H1 (cell line): ENCODE measurements around the gene POU6F2. TPM values are rescaled to one million over a fixed set of nuclear protein-coding genes. Genes with fewer than 3 reads are reported as not detected.

ENCODE experiments used
- CTCF ChIA-PET: fragments of 300-600 bp; sonication (Branson Sonifier 250); formaldehyde crosslinking; loops from one replicate; lab custom pipeline; 2021; ENCODE audit not compliant: partially characterized antibody; lab: Charles Lee
- POLR2A ChIA-PET: fragments of 300-600 bp; sonication (Branson Sonifier 250); formaldehyde crosslinking; loops from one replicate; lab custom pipeline; 2021; ENCODE audit warnings: inconsistent platforms; ENCODE audit not compliant: partially characterized antibody; lab: Charles Lee
- DNase-seq, 2 experiments: peaks; one replicate each; pipeline versions ENCODE4 v3.0.0 to v3.0.0-alpha.2; 2010 to 2022; ENCODE audit warnings: low spot score in 2 of 2, low read depth in 1 of 2, mixed read lengths in 1 of 2
- FAIRE-seq: peaks from 2 replicates; lab custom pipeline; 2011; peaks lifted over from hg19 to GRCh38; lab: Jason Lieb, UNC
- H2AFZ ChIP-seq: 2 replicates; pipeline ENCODE4 v1.8.1; 2012; ENCODE audit warnings: low read length, inconsistent platforms
- H2AK5ac ChIP-seq: 2 replicates; pipeline ENCODE4 v1.6.1; 2013; ENCODE audit warnings: low read depth, low read length
- H2BK120ac ChIP-seq: replicated peaks from 2 replicates; pipeline ENCODE3; 2013; ENCODE audit warnings: low read depth, low read length, inconsistent platforms
- H2BK12ac ChIP-seq: 2 replicates; pipeline ENCODE4 v1.6.1; 2013; ENCODE audit warnings: low read depth, low read length
- H2BK15ac ChIP-seq: 2 replicates; pipeline ENCODE4 v1.6.1; 2013; ENCODE audit warnings: low read length
- H2BK20ac ChIP-seq: 2 replicates; pipeline ENCODE4 v1.6.1; 2013; ENCODE audit warnings: low read length
- H2BK5ac ChIP-seq: 2 replicates; pipeline ENCODE4 v1.6.1; 2013; ENCODE audit warnings: low read depth, low read length
- H3K14ac ChIP-seq: 2 replicates; pipeline ENCODE4 v1.6.1; 2013; ENCODE audit warnings: inconsistent platforms; ENCODE audit not compliant: insufficient read length
- H3K18ac ChIP-seq: 2 replicates; pipeline ENCODE4 v1.6.1; 2013; ENCODE audit warnings: low read length; ENCODE audit errors: extremely low read depth
- H3K23ac ChIP-seq: 2 replicates; pipeline ENCODE4 v1.6.1; 2013; ENCODE audit warnings: inconsistent platforms; ENCODE audit not compliant: insufficient read length
- H3K23me2 ChIP-seq: 2 replicates; pipeline ENCODE4 v1.6.1; 2013; ENCODE audit warnings: low read depth, low read length
- H3K27ac ChIP-seq: 2 replicates; pipeline ENCODE4 v1.6.1; 2011; ENCODE audit warnings: low read depth, low read length, inconsistent platforms
- H3K27me3 ChIP-seq, 4 experiments: replicated peaks in 1 of 4; 1 replicate in 1 of 4; 2 replicates in 3 of 4; pipeline versions ENCODE4 v1.6.1 to v1.8.1; 2011 to 2013; ENCODE audit warnings: low read length in 3 of 4, mild to moderate bottlenecking in 3 of 4, inconsistent platforms in 2 of 4, mixed read lengths in 2 of 4, moderate library complexity in 1 of 4; ENCODE audit not compliant: control insufficient read depth in 3 of 4, insufficient read depth in 3 of 4; ENCODE audit errors: extremely low read depth in 1 of 4
- H3K36me3 ChIP-seq, 4 experiments: 2 replicates each; pipeline versions ENCODE4 v1.6.1 to v1.8.1; 2011 to 2013; ENCODE audit warnings: mild to moderate bottlenecking in 4 of 4, low read length in 3 of 4, moderate library complexity in 2 of 4, control low read depth in 1 of 4, inconsistent platforms in 1 of 4; ENCODE audit not compliant: insufficient read depth in 4 of 4, control insufficient read depth in 2 of 4
- H3K4ac ChIP-seq: replicated peaks from 2 replicates; pipeline ENCODE3; 2013; ENCODE audit warnings: low read length, low read depth, mixed read lengths, inconsistent platforms; ENCODE audit not compliant: insufficient read length
- H3K4me1 ChIP-seq, 4 experiments: replicated peaks in 1 of 4; 1 replicate in 1 of 4; 2 replicates in 3 of 4; pipeline versions ENCODE4 v1.6.1 to v1.8.1; 2011 to 2013; ENCODE audit warnings: low read length in 3 of 4, inconsistent platforms in 2 of 4, mixed read lengths in 1 of 4; ENCODE audit not compliant: insufficient read depth in 4 of 4, control insufficient read depth in 3 of 4
- H3K4me2 ChIP-seq, 2 experiments: 2 replicates each; pipeline versions ENCODE4 v1.6.1 to v1.8.1; 2011 to 2013; ENCODE audit warnings: low read depth in 2 of 2, low read length in 2 of 2, control low read depth in 1 of 2, inconsistent platforms in 1 of 2, mild to moderate bottlenecking in 1 of 2; ENCODE audit not compliant: insufficient read depth in 1 of 2
- H3K4me3 ChIP-seq, 4 experiments: fragments of 200-600, 300-600 bp in 1 of 4; sonication (generic), shearing (Covaris generic), sonication (Bioruptor Twin) in 1 of 4; 2 replicates each; pipeline versions ENCODE4 v1.5.1 to v1.8.1; 2011 to 2016; ENCODE audit warnings: low read length in 4 of 4, low read depth in 3 of 4, control low read depth in 2 of 4, inconsistent platforms in 2 of 4, mild to moderate bottlenecking in 2 of 4, mixed read lengths in 1 of 4, moderate library complexity in 1 of 4; ENCODE audit not compliant: insufficient read depth in 2 of 4; ENCODE audit errors: extremely low read depth in 1 of 4
- H3K56ac ChIP-seq: replicated peaks from 2 replicates; pipeline ENCODE3; 2013; ENCODE audit warnings: low read depth, mild to moderate bottlenecking, mixed read lengths, low read length, inconsistent platforms; ENCODE audit not compliant: insufficient read length
- H3K79me1 ChIP-seq: 2 replicates; pipeline ENCODE4 v1.6.1; 2013; ENCODE audit warnings: low read depth, low read length, control low read depth
- H3K79me2 ChIP-seq, 2 experiments: 2 replicates each; pipeline versions ENCODE4 v1.6.1 to v1.8.1; 2012 to 2013; ENCODE audit warnings: low read length in 2 of 2, mild to moderate bottlenecking in 2 of 2, inconsistent platforms in 1 of 2; ENCODE audit not compliant: insufficient read depth in 2 of 2, control insufficient read depth in 1 of 2
- H3K9ac ChIP-seq, 4 experiments: replicated peaks in 1 of 4; 1 replicate in 1 of 4; 2 replicates in 3 of 4; pipeline versions ENCODE4 v1.6.1 to v1.8.1; 2011 to 2013; ENCODE audit warnings: low read depth in 3 of 4, low read length in 3 of 4, control low read depth in 2 of 4, mild to moderate bottlenecking in 2 of 4, moderate library complexity in 2 of 4, inconsistent platforms in 1 of 4; ENCODE audit errors: extremely low read depth in 1 of 4
- H3K9me3 ChIP-seq, 2 experiments: 2 replicates each; pipeline versions ENCODE4 v1.6.1 to v1.8.1; 2012 to 2013; ENCODE audit warnings: mild to moderate bottlenecking in 2 of 2, moderate library complexity in 2 of 2, control low read depth in 1 of 2, inconsistent platforms in 1 of 2, low read depth in 1 of 2, low read length in 1 of 2, mixed read lengths in 1 of 2; ENCODE audit not compliant: insufficient read depth in 2 of 2
- H4K20me1 ChIP-seq, 2 experiments: replicated peaks in 1 of 2; 2 replicates each; pipeline versions ENCODE3 to v1.8.1; 2011 to 2013; ENCODE audit warnings: inconsistent platforms in 2 of 2, low read length in 2 of 2, mild to moderate bottlenecking in 1 of 2; ENCODE audit not compliant: insufficient read depth in 2 of 2, control insufficient read depth in 1 of 2
- H4K5ac ChIP-seq: 2 replicates; pipeline ENCODE4 v1.6.1; 2013; ENCODE audit warnings: low read length, low read depth, mixed read lengths, inconsistent platforms; ENCODE audit not compliant: insufficient read length
- H4K8ac ChIP-seq: 2 replicates; pipeline ENCODE4 v1.8.0; 2013; ENCODE audit warnings: mild to moderate bottlenecking, moderate library complexity, low read length, inconsistent platforms; ENCODE audit not compliant: insufficient read depth; ENCODE audit errors: extremely low read depth
- H4K91ac ChIP-seq: replicated peaks from 2 replicates; pipeline ENCODE3; 2013; ENCODE audit warnings: low read length, mixed read lengths, inconsistent platforms; ENCODE audit not compliant: insufficient read length
- ASH2L ChIP-seq: fragments of 200-600, 300-600 bp; sonication (generic); IDR thresholded peaks from one replicate; pipeline ENCODE4 v1.7.1; 2017; ENCODE audit warnings: low read length
- KDM1A ChIP-seq: fragments of 200-600, 300-600 bp; sonication (generic); IDR thresholded peaks from 2 replicates; pipeline ENCODE4 v1.7.1; 2016; ENCODE audit warnings: mild to moderate bottlenecking, low read length, borderline replicate concordance
- POLR2A ChIP-seq, 2 experiments: IDR thresholded peaks; 1 replicate in 1 of 2; 2 replicates in 1 of 2; pipeline ENCODE4 v1.6.1; 2011; ENCODE audit warnings: low read depth in 2 of 2, low read length in 2 of 2, mild to moderate bottlenecking in 2 of 2; ENCODE audit errors: control extremely low read depth in 1 of 2
- SIX5 ChIP-seq: IDR thresholded peaks from 2 replicates; pipeline ENCODE4 v1.6.1; 2011; ENCODE audit warnings: mild to moderate bottlenecking, low read depth, low read length
- WGBS, 2 experiments: shearing (Covaris generic) in 1 of 2; methylation state at CpG; one replicate each; pipeline versions ENCODE4 v1.1.6 to v1.1.7; 2013 to 2015; ENCODE audit warnings: low lambda C conversion rate in 2 of 2, mixed read lengths in 2 of 2, inconsistent platforms in 1 of 2, low coverage in 1 of 2, missing lambda C conversion rate in 1 of 2; ENCODE audit not compliant: insufficient replicate concordance in 2 of 2, insufficient coverage in 1 of 2, insufficient read length in 1 of 2; ENCODE audit errors: extremely low coverage in 1 of 2, missing lambda C conversion rate in 1 of 2; 5-methylcytosine and 5-hydroxymethylcytosine counted together
- polyA plus RNA-seq, 7 experiments: library from polyadenylated mRNA; depleted of rRNA in 3 of 7; stranded (reverse) in 5 of 7; unstranded in 2 of 7; fragments of >200 nt in 5 of 7; fragments of 200-250 nt in 2 of 7; gene quantifications; 1 replicate in 5 of 7; 2 replicates in 1 of 7; 4 replicates in 1 of 7; pipeline versions ENCODE4 v1.2.1 to v1.2.3, GENCODE V29; 2011 to 2013; ENCODE audit warnings: missing spikeins in 2 of 7, mixed read lengths in 2 of 7
- total RNA-seq: library from RNA; stranded (reverse); fragmentation: NEBNext Ultra II Directional; extraction: Animal tissue kit (Norgen Biotek cat#: 25700); gene quantifications from 2 replicates; pipeline ENCODE4 v1.2.1, GENCODE V29; 2021

The POU6F2 gene
- total and polyA plus RNA-seq, 2 of the 8 experiments (the other 6 are each of a cell fraction or from before 2014, with no cell fraction given): 1.1 to 2.0 TPM

DNA sequence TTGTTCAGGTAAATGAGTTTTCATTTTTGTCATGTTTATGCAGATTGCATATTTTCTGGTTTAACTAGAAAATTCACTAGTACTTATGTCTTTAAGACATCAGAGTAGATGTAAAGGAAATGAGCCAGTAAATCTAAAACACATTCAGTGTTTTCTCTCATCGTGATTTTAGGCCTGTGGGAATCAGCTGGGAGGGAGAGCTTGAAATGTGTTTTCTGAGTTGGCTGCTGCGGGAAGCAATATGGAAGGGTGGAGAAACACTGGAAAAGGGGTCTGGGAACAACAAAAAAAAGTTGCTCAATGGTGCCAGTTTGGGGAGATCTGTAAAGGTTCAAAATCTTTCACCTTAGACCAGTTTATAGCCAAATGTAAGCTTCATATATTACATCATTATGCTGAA, 284.1 kb downstream of the POU6F2 start:
- Histone ChIP-seq H3K4me1 (peaks cover 1 to 7% (median 5%) of the 10 kb centered on the region in 4 experiments; a peak in 6 of 7 replicates), H3K27ac (no peak overlapping the region), H4K5ac (no peak overlapping the region), H2BK120ac (no peak overlapping the region), H2BK15ac (no peak overlapping the region), H2BK12ac (no peak overlapping the region), H3K56ac (no peak overlapping the region), H3K18ac (no peak overlapping the region), H4K20me1 (peaks cover 0 to 11% of the 10 kb centered on the region in 2 experiments), H3K9me3 (no peaks in the 10 kb centered on the region), H3K79me2 (no peaks in the 10 kb centered on the region), H4K8ac (no peak overlapping the region), H2AFZ (no peak overlapping the region), H3K23ac (no peak overlapping the region), H4K91ac (no peak overlapping the region), H3K14ac (no peak overlapping the region), H2BK20ac (no peak overlapping the region), H3K4me3 (no peak overlapping the region), H3K79me1 (no peaks in the 10 kb centered on the region)
- DNase-seq (no peak), FAIRE-seq (no peak)
- 94% methylated on average over 2 of the region's 2 CpGs; no CpG with 5 or more reads in 1 of the 2 experiments for WGBS, 2 experiments
- POLR2A ChIA-PET: no interaction called here
- TF ChIP-seq POLR2A (IDR thresholded peaks at IDR 0.05; ENCODE audit: control extremely low read depth in 1 of 2, low read depth in 2 of 2, low read length in 2 of 2): no peak
- no peak for TF ChIP-seq KDM1A
- no peak for TF ChIP-seq ASH2L
- no peak for TF ChIP-seq SIX5
- TF ChIP-seq, all 59 proteins: peak for 0
- Histone ChIP-seq H3K23me2 (peaks cover 11% of the 10 kb centered on the region), H3K27me3 (peaks cover 0 to 2% (median 0%) of the 10 kb centered on the region in 4 experiments; a peak in 1 of 7 replicates), H3K9ac (no peak overlapping the region), H3K4me2 (no peak overlapping the region), H3K4ac (no peak overlapping the region), H2BK5ac (no peak overlapping the region), H3K36me3 (peaks cover 0 to 7% (median 0%) of the 10 kb centered on the region in 4 experiments; a peak in 1 of 8 replicates), H2AK5ac (no peak overlapping the region)
- CTCF ChIA-PET: no interaction called here
